ENCODE data around the gene CCDC57. TPM values are rescaled to one million over a fixed set of nuclear protein-coding genes. Genes with fewer than 3 reads are reported as not detected.

Gene CCDC57
- total RNA-seq, 4 donors from 2014 or later = 27.1 to 79.9 (median 50.9) TPM

DNA sequence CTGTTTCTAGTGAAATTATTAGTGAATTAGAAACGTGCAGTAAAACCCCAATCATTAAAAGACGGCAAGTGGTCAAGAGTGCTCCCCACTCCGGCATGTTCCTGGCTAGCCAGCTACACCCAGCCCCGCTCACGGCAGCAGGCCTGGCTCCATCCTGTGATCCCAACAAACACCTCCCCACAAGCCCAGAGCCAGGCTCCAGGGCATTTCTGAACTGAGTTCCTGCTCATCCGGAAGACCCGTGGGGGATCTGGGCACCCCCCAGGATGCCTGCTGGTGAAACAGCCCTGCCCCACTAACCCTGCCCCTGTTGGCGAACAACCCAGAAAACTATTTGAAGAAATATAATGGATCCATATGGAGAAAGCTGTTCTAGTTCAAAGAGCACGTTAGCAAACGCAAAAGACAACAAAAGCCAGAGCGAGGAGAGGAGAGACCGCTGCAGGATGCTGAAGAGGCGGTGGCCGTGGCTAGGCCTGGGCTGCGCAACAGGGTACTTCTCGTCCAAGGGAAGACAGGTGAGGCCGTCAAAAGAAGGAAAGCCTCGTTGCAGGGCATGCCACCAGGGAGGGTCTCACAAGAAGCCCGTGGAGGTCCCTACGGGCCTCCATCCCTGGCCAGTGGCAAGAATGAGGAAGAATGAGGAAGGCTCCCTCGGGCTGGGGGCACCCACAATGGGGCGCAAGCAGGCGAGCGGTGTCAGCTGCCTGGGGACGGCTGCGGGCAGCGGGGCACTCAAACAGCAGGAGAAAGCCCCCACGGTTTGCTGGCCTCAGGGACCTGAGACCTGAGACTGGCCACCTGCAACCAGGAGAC is 35.4 kb upstream of the CCDC57 start:
- H3K4me1 ChIP-seq = peaks cover 10 to 26% of the 10 kb centered on the region in 2 donors
- 90 to 93% methylated on average over 28 of the region's 28 CpGs for WGBS, 2 donors
- TF ChIP-seq, protein P1, sequence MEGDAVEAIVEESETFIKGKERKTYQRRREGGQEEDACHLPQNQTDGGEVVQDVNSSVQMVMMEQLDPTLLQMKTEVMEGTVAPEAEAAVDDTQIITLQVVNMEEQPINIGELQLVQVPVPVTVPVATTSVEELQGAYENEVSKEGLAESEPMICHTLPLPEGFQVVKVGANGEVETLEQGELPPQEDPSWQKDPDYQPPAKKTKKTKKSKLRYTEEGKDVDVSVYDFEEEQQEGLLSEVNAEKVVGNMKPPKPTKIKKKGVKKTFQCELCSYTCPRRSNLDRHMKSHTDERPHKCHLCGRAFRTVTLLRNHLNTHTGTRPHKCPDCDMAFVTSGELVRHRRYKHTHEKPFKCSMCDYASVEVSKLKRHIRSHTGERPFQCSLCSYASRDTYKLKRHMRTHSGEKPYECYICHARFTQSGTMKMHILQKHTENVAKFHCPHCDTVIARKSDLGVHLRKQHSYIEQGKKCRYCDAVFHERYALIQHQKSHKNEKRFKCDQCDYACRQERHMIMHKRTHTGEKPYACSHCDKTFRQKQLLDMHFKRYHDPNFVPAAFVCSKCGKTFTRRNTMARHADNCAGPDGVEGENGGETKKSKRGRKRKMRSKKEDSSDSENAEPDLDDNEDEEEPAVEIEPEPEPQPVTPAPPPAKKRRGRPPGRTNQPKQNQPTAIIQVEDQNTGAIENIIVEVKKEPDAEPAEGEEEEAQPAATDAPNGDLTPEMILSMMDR (IDR thresholded peaks at IDR 0.05) = no peak
- no peak for TF ChIP-seq POLR2A (IDR thresholded peaks at IDR 0.05)
- intact Hi-C loops (cut with DNase I) = no loop called here
- H3K9me3 ChIP-seq = no peaks in the 10 kb centered on the region
- H3K36me3 ChIP-seq = peaks cover 92 to 94% of the 10 kb centered on the region in 2 donors
- H3K4me3 ChIP-seq (replicated peaks in 1 of 3) = no peak overlapping the region
- H3K27ac ChIP-seq = no peak overlapping the region
- H3K27me3 ChIP-seq = no peaks in the 10 kb centered on the region
- DNase-seq = no peak

GRCh38 chr17:82247182-82247823 is 34.7 kb upstream of the CCDC57 start:
- no peak for DNase-seq
- no peaks in the 10 kb centered on the region for H3K9me3 ChIP-seq
- H3K36me3 ChIP-seq = peaks cover 84 to 90% of the 10 kb centered on the region in 2 donors
- peak overlapping the region; percentile 37 to 56 (median 39) for H3K27ac ChIP-seq
- intact Hi-C loops (cut with DNase I) = no loop called here
- WGBS, 2 donors = 65 to 69% methylated on average over 21 to 22 of the region's 22 CpGs
- H3K4me1 ChIP-seq = peaks cover 17 to 33% of the 10 kb centered on the region in 2 donors
- H3K27me3 ChIP-seq = no peaks in the 10 kb centered on the region
- TF ChIP-seq, protein P1 (IDR thresholded peaks at IDR 0.05) = no peak
- TF ChIP-seq POLR2A (IDR thresholded peaks at IDR 0.05) = no peak
- H3K4me3 ChIP-seq (replicated peaks in 1 of 3) = no peak overlapping the region

DNA sequence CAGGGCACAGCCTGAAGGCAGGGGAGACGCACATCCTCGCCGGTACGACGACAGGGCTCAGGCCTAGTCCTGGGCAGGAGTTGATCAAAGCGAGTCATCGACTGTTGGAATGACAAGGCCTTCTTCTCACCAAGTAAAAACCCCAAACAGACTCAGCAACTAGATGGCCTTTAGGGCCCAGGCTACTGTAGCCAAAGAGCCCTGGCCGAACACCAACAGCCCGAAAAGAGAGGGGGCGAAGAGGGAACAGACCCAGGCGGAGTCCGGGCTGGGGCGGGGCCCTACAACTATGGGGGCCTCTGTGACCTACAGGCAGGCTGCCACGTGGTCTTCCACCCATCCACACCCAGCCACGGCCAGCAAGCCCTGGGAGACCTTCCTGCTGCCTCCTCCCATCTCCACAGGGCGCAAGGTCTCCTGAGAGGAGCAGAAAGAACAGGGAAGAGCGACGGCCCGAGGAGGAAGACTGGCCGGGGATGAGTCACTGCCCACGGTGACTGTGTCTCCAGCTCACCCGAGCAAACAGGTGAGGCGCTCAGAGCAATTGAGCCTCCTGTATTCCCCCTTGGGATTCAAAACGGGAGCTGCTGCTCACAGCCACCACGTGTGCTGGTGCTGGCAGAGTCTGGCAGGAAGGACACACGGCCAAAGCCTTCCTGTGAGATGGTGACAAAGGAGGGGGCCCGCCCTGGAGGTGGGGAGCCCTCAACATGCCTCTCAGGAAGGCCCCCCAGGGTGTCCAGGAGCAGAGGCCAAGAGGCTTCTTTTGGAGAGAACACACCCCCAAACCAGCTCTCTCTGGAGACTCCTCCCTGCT is 33.9 kb upstream of the CCDC57 start:
- WGBS, 2 donors = 49 to 65% methylated on average over 21 to 25 of the region's 27 CpGs
- intact Hi-C loops (cut with DNase I) = no loop called here
- DNase-seq = peak; percentile 50 to 68

GRCh38 chr17:82246040-82246364 is 33.4 kb upstream of the CCDC57 start:
- no peak overlapping the region for H3K4me3 ChIP-seq (replicated peaks in 1 of 3)
- H3K9me3 ChIP-seq = no peaks in the 10 kb centered on the region
- intact Hi-C loops (cut with DNase I) = no loop called here
- WGBS, 2 donors = 100% methylated on average over 4 of the region's 5 CpGs; no CpG with 5 or more reads in 1 of the 2 donors
- TF ChIP-seq, protein P1 (IDR thresholded peaks at IDR 0.05) = no peak
- no peak for TF ChIP-seq POLR2A (IDR thresholded peaks at IDR 0.05)
- no peak for DNase-seq
- H3K4me1 ChIP-seq = peaks cover 29 to 46% of the 10 kb centered on the region in 2 donors
- H3K36me3 ChIP-seq = peaks cover 71 to 77% of the 10 kb centered on the region in 2 donors
- peak overlapping the region in 1 of 3 donors; percentile 56 for H3K27ac ChIP-seq
- no peaks in the 10 kb centered on the region for H3K27me3 ChIP-seq

More for the DNA sequence above, 33.9 kb upstream of the CCDC57 start:
- Histone ChIP-seq H3K36me3 (peaks cover 77 to 83% of the 10 kb centered on the region in 2 donors), H3K9me3 (no peaks in the 10 kb centered on the region), H3K4me3 (replicated peaks in 1 of 3) (no peak overlapping the region), H3K27me3 (no peaks in the 10 kb centered on the region), H3K27ac (peak overlapping the region; percentile 37 to 56 (median 39)), H3K4me1 (peaks cover 24 to 40% of the 10 kb centered on the region in 2 donors)
- TF ChIP-seq POLR2A (IDR thresholded peaks at IDR 0.05) = no peak
- TF ChIP-seq, protein P1 (IDR thresholded peaks at IDR 0.05) = no peak

Measured in thyroid gland (tissue), 4 donors.